ENCODE data around the gene DMC1.

GRCh38 chr22:38519453-38520250 is 50.3 kb downstream of the DMC1 start:
- TF ChIP-seq, protein P1, sequence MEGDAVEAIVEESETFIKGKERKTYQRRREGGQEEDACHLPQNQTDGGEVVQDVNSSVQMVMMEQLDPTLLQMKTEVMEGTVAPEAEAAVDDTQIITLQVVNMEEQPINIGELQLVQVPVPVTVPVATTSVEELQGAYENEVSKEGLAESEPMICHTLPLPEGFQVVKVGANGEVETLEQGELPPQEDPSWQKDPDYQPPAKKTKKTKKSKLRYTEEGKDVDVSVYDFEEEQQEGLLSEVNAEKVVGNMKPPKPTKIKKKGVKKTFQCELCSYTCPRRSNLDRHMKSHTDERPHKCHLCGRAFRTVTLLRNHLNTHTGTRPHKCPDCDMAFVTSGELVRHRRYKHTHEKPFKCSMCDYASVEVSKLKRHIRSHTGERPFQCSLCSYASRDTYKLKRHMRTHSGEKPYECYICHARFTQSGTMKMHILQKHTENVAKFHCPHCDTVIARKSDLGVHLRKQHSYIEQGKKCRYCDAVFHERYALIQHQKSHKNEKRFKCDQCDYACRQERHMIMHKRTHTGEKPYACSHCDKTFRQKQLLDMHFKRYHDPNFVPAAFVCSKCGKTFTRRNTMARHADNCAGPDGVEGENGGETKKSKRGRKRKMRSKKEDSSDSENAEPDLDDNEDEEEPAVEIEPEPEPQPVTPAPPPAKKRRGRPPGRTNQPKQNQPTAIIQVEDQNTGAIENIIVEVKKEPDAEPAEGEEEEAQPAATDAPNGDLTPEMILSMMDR (IDR thresholded peaks at IDR 0.05): no peak
- TF ChIP-seq POLR2AphosphoS5 (IDR thresholded peaks at IDR 0.05; ENCODE audit: low read depth, low read length) (no peak), TCF7L2 (IDR thresholded peaks at IDR 0.05; ENCODE audit: low read depth, low read length) (no peak), SIN3A (IDR thresholded peaks at IDR 0.05; ENCODE audit: borderline replicate concordance, insufficient read depth, low read depth, low read length) (no peak)
